OCI-LY7 (cell line): ENCODE data around the gene C15orf40. TPM values are rescaled to one million over a fixed set of nuclear protein-coding genes. Genes with fewer than 3 reads are reported as not detected.

Experiments
- BruUV-seq: library from RNA; stranded (reverse); fragments of 400-500 nt; replicated peaks from 2 replicates; lab custom pipeline; 2021; lab: Mats Ljungman, UMichigan
- CTCF ChIA-PET: fragments of 300-600 bp; sonication (Branson Sonifier 250); formaldehyde crosslinking; loops from one replicate; lab custom pipeline; 2022; ENCODE audit warnings: antibody characterized with exemption; ENCODE audit not compliant: unreplicated experiment; lab: Charles Lee
- POLR2A ChIA-PET: fragments of 300-600 bp; sonication (Branson Sonifier 250); formaldehyde crosslinking; loops from one replicate; lab custom pipeline; 2022; ENCODE audit warnings: antibody characterized with exemption; lab: Charles Lee
- DNase-seq: peaks from one replicate; pipeline ENCODE4 v3.0.0-alpha.2; 2015; ENCODE audit warnings: low spot score
- H2AFZ ChIP-seq: fragments of 200-600 bp; sonication (generic), shearing (Covaris generic); 2 replicates; pipeline ENCODE4 v1.6.1; 2014; ENCODE audit warnings: mild to moderate bottlenecking, antibody characterized with exemption, low read length, moderate library complexity
- H3K27ac ChIP-seq: fragments of 200-600 bp; sonication (generic); 2 replicates; pipeline ENCODE4 v1.5.1; 2014; ENCODE audit warnings: mixed run types, low read depth, mild to moderate bottlenecking, moderate library complexity, low read length, inconsistent platforms; ENCODE audit not compliant: poor library complexity, severe bottlenecking
- H3K36me3 ChIP-seq: fragments of 200-600 bp; sonication (generic); 2 replicates; pipeline ENCODE4 v1.6.1; 2014; ENCODE audit warnings: mild to moderate bottlenecking, antibody characterized with exemption, low read length, moderate library complexity, mixed read lengths; ENCODE audit not compliant: insufficient read depth
- H3K4me1 ChIP-seq: fragments of 200-600 bp; sonication (generic); 2 replicates; pipeline ENCODE4 v1.5.1; 2014; ENCODE audit warnings: mild to moderate bottlenecking, low read length; ENCODE audit not compliant: insufficient read depth, poor library complexity, severe bottlenecking
- H3K4me2 ChIP-seq: fragments of 200-600 bp; sonication (generic); 2 replicates; pipeline ENCODE4 v1.6.1; 2014; ENCODE audit warnings: mild to moderate bottlenecking, low read length
- H3K4me3 ChIP-seq: fragments of 200-600 bp; sonication (generic); 2 replicates; pipeline ENCODE4 v1.5.1; 2014; ENCODE audit warnings: mild to moderate bottlenecking, low read depth, low read length; ENCODE audit not compliant: poor library complexity, severe bottlenecking
- H3K79me2 ChIP-seq: fragments of 200-600 bp; sonication (generic); 2 replicates; pipeline ENCODE4 v1.6.1; 2016; ENCODE audit warnings: low read depth, mild to moderate bottlenecking, low read length, moderate library complexity, mixed read lengths; ENCODE audit not compliant: insufficient read depth
- H3K9me2 ChIP-seq: fragments of 200-600 bp; sonication (generic); 2 replicates; pipeline ENCODE4 v1.6.1; 2016; ENCODE audit warnings: mild to moderate bottlenecking, low read length, mixed read lengths; ENCODE audit not compliant: insufficient read depth
- H3K9me3 ChIP-seq: fragments of 200-600 bp; sonication (generic); 2 replicates; pipeline ENCODE4 v1.6.1; 2014; ENCODE audit warnings: mild to moderate bottlenecking, mixed run types, low read length, mixed read lengths
- H4K20me1 ChIP-seq: fragments of 200-600 bp; sonication (generic); 2 replicates; pipeline ENCODE4 v1.6.1; 2014; ENCODE audit warnings: mild to moderate bottlenecking, antibody characterized with exemption, low read length, moderate library complexity, mixed read lengths; ENCODE audit not compliant: insufficient read depth
- CTCF ChIP-seq: fragments of 200-600 bp; sonication (generic); conservative IDR thresholded peaks from 2 replicates; pipeline ENCODE4 v1.5.1; 2014; ENCODE audit warnings: mild to moderate bottlenecking, antibody characterized with exemption, low read length, moderate library complexity, mixed read lengths
- EZH2phosphoT487 ChIP-seq: fragments of 200-600 bp; sonication (generic); IDR thresholded peaks from 2 replicates; pipeline ENCODE4 v1.6.1; 2018; ENCODE audit warnings: low read depth, borderline replicate concordance, mild to moderate bottlenecking, mixed run types, antibody characterized with exemption, low read length, moderate library complexity, mixed read lengths
- intact Hi-C: fragments of 100-400 bp; cut with micrococcal nuclease; formaldehyde crosslinking; loops from one replicate; pipeline ENCODE4 v1.10.0; 2022; ENCODE audit not compliant: unreplicated experiment
- total RNA-seq, 2 experiments: library from RNA; depleted of rRNA in 1 of 2; stranded (reverse); fragments of >200 nt in 1 of 2; shearing (Covaris generic) in 1 of 2; gene quantifications; 2 replicates each; pipeline ENCODE4 v1.2.3, GENCODE V29; 2014 to 2022

Gene C15orf40
- total RNA-seq, 2 experiments from 2014 or later = 33.8 to 37.9 TPM

GRCh38 chr15:82970078-82970686, 41.3 kb downstream of the C15orf40 start:
- ChIA-PET POLR2A (interaction anchor here (1.5 kb wide), 1 partner anchor 16 kb away, joined by 4 read pairs; the partner anchor contains the start of gene RAMAC), CTCF (no interaction called here)
- H4K20me1 ChIP-seq = no peaks in the 10 kb centered on the region
- no peaks in the 10 kb centered on the region for H3K36me3 ChIP-seq
- BruUV-seq = no TSS peak
- H2AFZ ChIP-seq = no peak overlapping the region
- H3K9me2 ChIP-seq = no peaks in the 10 kb centered on the region
- TF ChIP-seq CTCF = no peak
- TF ChIP-seq EZH2phosphoT487 = no peak
- DNase-seq = no peak
- no peaks in the 10 kb centered on the region for H3K4me1 ChIP-seq
- no peak overlapping the region for H3K27ac ChIP-seq
- no peaks in the 10 kb centered on the region for H3K9me3 ChIP-seq
- no peak overlapping the region for H3K4me3 ChIP-seq
- H3K79me2 ChIP-seq = no peaks in the 10 kb centered on the region
- intact Hi-C loops = no loop called here
- no peak overlapping the region for H3K4me2 ChIP-seq

GRCh38 chr15:82969353-82969752, 42.1 kb downstream of the C15orf40 start:
- Histone ChIP-seq H3K4me2 (no peak overlapping the region), H3K4me1 (no peaks in the 10 kb centered on the region), H3K36me3 (no peaks in the 10 kb centered on the region), H3K27ac (no peak overlapping the region), H3K9me2 (no peaks in the 10 kb centered on the region), H4K20me1 (no peaks in the 10 kb centered on the region), H2AFZ (no peak overlapping the region), H3K79me2 (no peaks in the 10 kb centered on the region), H3K4me3 (no peak overlapping the region), H3K9me3 (no peaks in the 10 kb centered on the region)
- no peak for DNase-seq
- ChIA-PET CTCF (no interaction called here), POLR2A (interaction anchor here (1.5 kb wide), 1 partner anchor 16 kb away, joined by 4 read pairs; the partner anchor contains the start of gene RAMAC)
- no TSS peak for BruUV-seq
- intact Hi-C loops = no loop called here
- TF ChIP-seq CTCF = no peak
- TF ChIP-seq EZH2phosphoT487 = no peak

- no peaks in the 10 kb centered on the region for H3K4me1 ChIP-seq
- ChIA-PET POLR2A (interaction anchor here (0.6 kb wide), 2 partner anchors 157 to 250 kb away, joined by 3 to 4 read pairs; no protein-coding TSS in a partner anchor), CTCF (no interaction called here)
- BruUV-seq = no TSS peak
- no peak overlapping the region for H3K27ac ChIP-seq
- TF ChIP-seq EZH2phosphoT487 (no peak), CTCF (no peak)
- H3K4me2 ChIP-seq = no peak overlapping the region
- H3K36me3 ChIP-seq = no peaks in the 10 kb centered on the region
- DNase-seq = no peak
- H4K20me1 ChIP-seq = no peaks in the 10 kb centered on the region
- H2AFZ ChIP-seq = no peak overlapping the region
- no peak overlapping the region for H3K4me3 ChIP-seq
- H3K79me2 ChIP-seq = no peaks in the 10 kb centered on the region
- no peaks in the 10 kb centered on the region for H3K9me2 ChIP-seq
- intact Hi-C loops = no loop called here
- no peaks in the 10 kb centered on the region for H3K9me3 ChIP-seq
Observed at GRCh38 chr15:82968066-82968465, 43.4 kb downstream of the C15orf40 start.
